Brain microvascular endothelial cell (primary cell): Measurements from ENCODE around the gene KLHL29.

ENCODE experiments used
- DNase-seq: peaks from one replicate; pipeline ENCODE4 v3.0.0-alpha.2; 2020
- H3K27ac ChIP-seq: fragments of 250-450 bp; sonication (Bioruptor Pico); 2 replicates; pipeline ENCODE4 v1.5.1; 2020; ENCODE audit warnings: mild to moderate bottlenecking, moderate library complexity
- H3K27me3 ChIP-seq: fragments of 250-450 bp; sonication (Bioruptor Pico); replicated peaks from 2 replicates; pipeline ENCODE4 v1.5.1; 2020; ENCODE audit warnings: mild to moderate bottlenecking
- H3K36me3 ChIP-seq: fragments of 250-450 bp; sonication (Bioruptor Pico); replicated peaks from 2 replicates; pipeline ENCODE4 v1.5.1; 2020; ENCODE audit warnings: mild to moderate bottlenecking
- H3K4me3 ChIP-seq: 2 replicates; pipeline ENCODE4 v1.5.1; 2011; ENCODE audit warnings: low read depth, mild to moderate bottlenecking, control low read depth, low read length, moderate library complexity
- CTCF ChIP-seq: IDR thresholded peaks from 2 replicates; pipeline ENCODE4 v1.5.1; 2011; ENCODE audit warnings: low read depth, mild to moderate bottlenecking, moderate library complexity, low read length, control low read depth, inconsistent platforms; ENCODE audit errors: missing control alignments
- in situ Hi-C: cut with HindIII; loops from 2 replicates; pipeline ENCODE4 v1.10.0; 2017; ENCODE audit warnings: low sequenced_read_pairs, low pct_ligation_motif_present

KLHL29 gene

GRCh38 chr2:23585273-23586170 lies 200.5 kb downstream of the KLHL29 start:
- in situ Hi-C loops, result no loop called here
- H3K4me3 ChIP-seq, result no peak overlapping the region
- H3K27ac ChIP-seq, result no peak overlapping the region
- no peaks in the 10 kb centered on the region for H3K36me3 ChIP-seq
- no peaks in the 10 kb centered on the region for H3K27me3 ChIP-seq
- DNase-seq, result no peak
- no peak for TF ChIP-seq CTCF

- H3K4me3 ChIP-seq, result no peak overlapping the region
- in situ Hi-C loops, result no loop called here
- no peak for DNase-seq
These were observed 201.8 kb downstream of the KLHL29 start for GRCh38 chr2:23586741-23587306.

GRCh38 chr2:23587341-23587880 lies 202.4 kb downstream of the KLHL29 start:
- Histone ChIP-seq H3K27ac (no peak overlapping the region), H3K27me3 (no peaks in the 10 kb centered on the region), H3K4me3 (no peak overlapping the region), H3K36me3 (no peaks in the 10 kb centered on the region)
- DNase-seq, result no peak
- in situ Hi-C loops, result no loop called here
- no peak for TF ChIP-seq CTCF

More at GRCh38 chr2:23586741-23587306, 201.8 kb downstream of the KLHL29 start:
- no peaks in the 10 kb centered on the region for H3K27me3 ChIP-seq
- no peaks in the 10 kb centered on the region for H3K36me3 ChIP-seq
- TF ChIP-seq CTCF, result no peak
- no peak overlapping the region for H3K27ac ChIP-seq

GRCh38 chr2:23588106-23588505 lies 203.1 kb downstream of the KLHL29 start:
- no peak for DNase-seq
- in situ Hi-C loops, result no loop called here
- Histone ChIP-seq H3K4me3 (no peak overlapping the region), H3K36me3 (no peaks in the 10 kb centered on the region), H3K27me3 (no peaks in the 10 kb centered on the region), H3K27ac (no peak overlapping the region)
- TF ChIP-seq CTCF, result no peak

- no peak overlapping the region for H3K4me3 ChIP-seq
- no peaks in the 10 kb centered on the region for H3K27me3 ChIP-seq
- no peaks in the 10 kb centered on the region for H3K36me3 ChIP-seq
- no peak for DNase-seq
- no peak for TF ChIP-seq CTCF
- no peak overlapping the region for H3K27ac ChIP-seq
- in situ Hi-C loops, result no loop called here
These were observed 203.7 kb downstream of the KLHL29 start for GRCh38 chr2:23588508-23589201.
